KMS-11 (cell line): ENCODE measurements around the gene MAPK4.

Source experiments
- H2AFZ ChIP-seq: fragments of 200-600 bp; sonication (generic); 2 replicates; pipeline ENCODE4 v1.6.1; 2016; ENCODE audit warnings: antibody characterized with exemption, mixed run types, low read depth
- H3K27ac ChIP-seq: fragments of 200-600 bp; sonication (generic); 2 replicates; pipeline ENCODE4 v1.6.1; 2016; ENCODE audit warnings: mild to moderate bottlenecking, mixed run types
- H3K27me3 ChIP-seq: fragments of 200-600 bp; sonication (generic); 2 replicates; pipeline ENCODE4 v1.6.1; 2017; ENCODE audit warnings: mild to moderate bottlenecking, low read depth, mixed run types, moderate library complexity; ENCODE audit not compliant: insufficient read depth
- H3K36me3 ChIP-seq: fragments of 200-600 bp; sonication (generic); 2 replicates; pipeline ENCODE4 v1.6.1; 2017; ENCODE audit warnings: mild to moderate bottlenecking, mixed run types; ENCODE audit not compliant: insufficient read depth
- H3K4me1 ChIP-seq: fragments of 200-600 bp; sonication (generic); 2 replicates; pipeline ENCODE4 v1.6.1; 2016; ENCODE audit warnings: mild to moderate bottlenecking, low read depth, mixed run types; ENCODE audit not compliant: poor library complexity, severe bottlenecking
- H3K4me2 ChIP-seq: fragments of 200-600 bp; sonication (generic); 2 replicates; pipeline ENCODE4 v1.7.0; 2016; ENCODE audit warnings: mild to moderate bottlenecking, mixed run types
- H3K4me3 ChIP-seq: fragments of 200-600 bp; sonication (generic); IDR thresholded peaks from 2 replicates; pipeline ENCODE4 v1.6.1; 2017; ENCODE audit warnings: low read depth, low read length, mixed read lengths; ENCODE audit not compliant: insufficient read depth
- H3K79me2 ChIP-seq: fragments of 200-600 bp; sonication (generic); 2 replicates; pipeline ENCODE4 v1.6.1; 2016; ENCODE audit warnings: low read depth, mixed run types; ENCODE audit not compliant: insufficient read depth
- H3K9ac ChIP-seq: fragments of 200-600 bp; sonication (generic); 2 replicates; pipeline ENCODE4 v1.6.1; 2016; ENCODE audit warnings: mild to moderate bottlenecking, mixed run types
- H4K20me1 ChIP-seq: fragments of 200-600 bp; sonication (generic); 2 replicates; pipeline ENCODE4 v1.6.1; 2016; ENCODE audit warnings: mild to moderate bottlenecking, mixed run types; ENCODE audit not compliant: insufficient read depth
- CTCF ChIP-seq: fragments of 200-600 bp; sonication (generic); conservative IDR thresholded peaks from 2 replicates; pipeline ENCODE4 v1.6.1; 2017; ENCODE audit warnings: low read depth, mild to moderate bottlenecking, antibody characterized with exemption, low read length, moderate library complexity, mixed read lengths

MAPK4 gene

GRCh38 chr18:50751490-50751889, 191.6 kb downstream of the MAPK4 start:
- Histone ChIP-seq H3K36me3 (no peaks in the 10 kb centered on the region), H3K79me2 (no peaks in the 10 kb centered on the region), H3K4me2 (no peak overlapping the region), H3K27me3 (no peaks in the 10 kb centered on the region), H2AFZ (no peak overlapping the region), H4K20me1 (no peaks in the 10 kb centered on the region), H3K27ac (no peak overlapping the region), H3K9ac (no peak overlapping the region), H3K4me3 (no peak overlapping the region), H3K4me1 (no peaks in the 10 kb centered on the region)
- TF ChIP-seq CTCF, result no peak

DNA sequence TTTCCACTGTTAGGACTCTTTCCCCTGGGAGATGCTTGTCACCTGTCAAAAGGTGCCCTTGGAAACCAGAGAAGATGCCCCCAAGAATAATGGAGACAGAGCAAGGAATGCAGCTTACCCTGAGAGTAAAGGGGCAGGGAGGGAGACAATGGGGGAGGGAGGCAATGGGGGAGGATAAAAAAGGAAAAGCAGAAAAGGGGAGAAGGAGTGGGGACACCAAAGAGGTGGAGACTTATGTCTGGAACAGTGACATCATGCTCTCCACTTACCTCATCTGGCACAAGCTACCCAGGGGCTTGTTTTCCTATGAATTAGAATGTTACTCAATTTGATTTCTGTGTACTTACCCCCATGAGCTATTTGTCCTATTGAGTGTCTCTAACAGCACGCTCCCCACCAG, 192.1 kb downstream of the MAPK4 start:
- H2AFZ ChIP-seq, result no peak overlapping the region
- H3K9ac ChIP-seq, result no peak overlapping the region
- H3K79me2 ChIP-seq, result no peaks in the 10 kb centered on the region
- no peaks in the 10 kb centered on the region for H4K20me1 ChIP-seq
- no peak overlapping the region for H3K4me2 ChIP-seq
- no peak for TF ChIP-seq CTCF
- no peak overlapping the region for H3K4me3 ChIP-seq
- no peaks in the 10 kb centered on the region for H3K27me3 ChIP-seq
- H3K4me1 ChIP-seq, result no peaks in the 10 kb centered on the region
- H3K27ac ChIP-seq, result no peak overlapping the region
- H3K36me3 ChIP-seq, result no peaks in the 10 kb centered on the region

- H3K4me3 ChIP-seq, result no peak overlapping the region
- H3K4me2 ChIP-seq, result no peak overlapping the region
Observed at GRCh38 chr18:50753311-50753710, 193.4 kb downstream of the MAPK4 start.

GRCh38 chr18:50754297-50754696, 194.4 kb downstream of the MAPK4 start:
- H3K4me1 ChIP-seq, result no peaks in the 10 kb centered on the region
- no peaks in the 10 kb centered on the region for H4K20me1 ChIP-seq
- no peaks in the 10 kb centered on the region for H3K79me2 ChIP-seq
- H3K4me3 ChIP-seq, result no peak overlapping the region
- no peak overlapping the region for H2AFZ ChIP-seq
- no peak for TF ChIP-seq CTCF
- H3K27me3 ChIP-seq, result no peaks in the 10 kb centered on the region
- H3K27ac ChIP-seq, result no peak overlapping the region
- no peak overlapping the region for H3K4me2 ChIP-seq
- H3K36me3 ChIP-seq, result no peaks in the 10 kb centered on the region
- no peak overlapping the region for H3K9ac ChIP-seq

More at GRCh38 chr18:50753311-50753710, 193.4 kb downstream of the MAPK4 start:
- Histone ChIP-seq H3K27me3 (no peaks in the 10 kb centered on the region), H3K36me3 (no peaks in the 10 kb centered on the region), H3K27ac (no peak overlapping the region), H3K79me2 (no peaks in the 10 kb centered on the region), H4K20me1 (no peaks in the 10 kb centered on the region), H3K9ac (no peak overlapping the region), H2AFZ (no peak overlapping the region), H3K4me1 (no peaks in the 10 kb centered on the region)
- TF ChIP-seq CTCF, result no peak
